GM12878 (cell line): ENCODE measurements around the gene PPP4C. TPM values are rescaled to one million over a fixed set of nuclear protein-coding genes. Genes with fewer than 3 reads are reported as not detected.

Experiments used
- BHLHE40 ChIP-seq, 2 experiments: fragments of 450-650 bp in 1 of 2; IDR thresholded peaks; 2 replicates each; pipeline ENCODE4 v1.6.1; 2011 to 2017; ENCODE audit warnings: low read depth in 2 of 2, borderline replicate concordance in 1 of 2, improper control_type of control experiment in 1 of 2, low read length in 1 of 2, mild to moderate bottlenecking in 1 of 2
- CHD4 ChIP-seq: fragments of 200-600 bp; sonication (generic); IDR thresholded peaks from 2 replicates; pipeline ENCODE4 v1.6.1; 2016; ENCODE audit warnings: mild to moderate bottlenecking
- GABPA ChIP-seq: IDR thresholded peaks from 2 replicates; pipeline ENCODE4 v1.6.1; 2014; ENCODE audit warnings: antibody characterized with exemption, low read depth, mild to moderate bottlenecking, inconsistent platforms
- HDGF ChIP-seq: fragments of 450-650 bp; IDR thresholded peaks from 2 replicates; pipeline ENCODE4 v1.6.1; 2016; ENCODE audit warnings: antibody characterized with exemption
- IKZF1 ChIP-seq: fragments of 450-650 bp; conservative IDR thresholded peaks from 2 replicates; pipeline ENCODE4 v1.6.1; 2017; ENCODE audit warnings: antibody characterized with exemption, mild to moderate bottlenecking
- MTA2 ChIP-seq: fragments of 450-650 bp; IDR thresholded peaks from 2 replicates; pipeline ENCODE4 v1.6.1; 2016; ENCODE audit warnings: low read depth, mild to moderate bottlenecking, moderate library complexity
- MYB ChIP-seq: fragments of 150-350 bp; IDR thresholded peaks from 2 replicates; pipeline ENCODE4 v1.6.1; 2014; ENCODE audit warnings: mild to moderate bottlenecking, low read depth, low read length, borderline replicate concordance
- PBX3 ChIP-seq: IDR thresholded peaks from 2 replicates; pipeline ENCODE4 v1.6.1; 2011; ENCODE audit warnings: mild to moderate bottlenecking, low read depth, low read length, moderate library complexity; ENCODE audit not compliant: insufficient replicate concordance
- POLR2AphosphoS5 ChIP-seq: IDR thresholded peaks from 2 replicates; pipeline ENCODE4 v1.6.1; 2011; ENCODE audit warnings: mild to moderate bottlenecking, low read length, inconsistent platforms
- RBBP5 ChIP-seq: fragments of 200-600 bp; sonication (generic); conservative IDR thresholded peaks from 2 replicates; pipeline ENCODE4 v1.6.1; 2016
- REST ChIP-seq: IDR thresholded peaks from 2 replicates; pipeline ENCODE4 v1.6.1; 2012; ENCODE audit warnings: mild to moderate bottlenecking, low read depth, low read length
- SKIL ChIP-seq: fragments of 450-650 bp; IDR thresholded peaks from 2 replicates; pipeline ENCODE4 v1.6.1; 2017; ENCODE audit warnings: mild to moderate bottlenecking, low read depth, inconsistent platforms; ENCODE audit not compliant: poor library complexity, severe bottlenecking
- SMAD1 ChIP-seq: fragments of 450-650 bp; IDR thresholded peaks from 2 replicates; pipeline ENCODE4 v1.6.1; 2018; ENCODE audit warnings: mild to moderate bottlenecking, low read depth; ENCODE audit not compliant: partially characterized antibody
- SUPT20H ChIP-seq: IDR thresholded peaks from 2 replicates; pipeline ENCODE4 v1.6.1; 2011; ENCODE audit warnings: low read depth, mild to moderate bottlenecking, low read length, moderate library complexity, borderline replicate concordance; ENCODE audit not compliant: control insufficient read depth
- SUZ12 ChIP-seq: fragments of 200-600 bp; sonication (generic); IDR thresholded peaks from one replicate; pipeline ENCODE4 v1.6.1; 2018; ENCODE audit warnings: antibody characterized with exemption, mild to moderate bottlenecking; ENCODE audit not compliant: unreplicated experiment
- ZBED1 ChIP-seq: IDR thresholded peaks from 2 replicates; pipeline ENCODE4 v1.6.1; 2016; ENCODE audit warnings: borderline replicate concordance
- ZNF24 ChIP-seq: fragments of 450-650 bp; IDR thresholded peaks from 2 replicates; pipeline ENCODE4 v1.6.1; 2017; ENCODE audit warnings: antibody characterized with exemption, mild to moderate bottlenecking
- ZNF687 ChIP-seq: fragments of 450-650 bp; IDR thresholded peaks from 2 replicates; pipeline ENCODE4 v1.6.1; 2017; ENCODE audit warnings: mild to moderate bottlenecking, moderate library complexity
- ZZZ3 ChIP-seq: IDR thresholded peaks from 2 replicates; pipeline ENCODE4 v1.6.1; 2011; ENCODE audit warnings: low read depth; ENCODE audit not compliant: control insufficient read depth, insufficient read length
- polyA plus RNA-seq, 11 experiments: library from polyadenylated mRNA; depleted of rRNA in 4 of 11; unstranded in 6 of 11; stranded (reverse) in 5 of 11; fragments of >200 nt; fragmentation: Nextera tagmentation in 4 of 11; fragmentation: Illumina TruSeq in 1 of 11; extraction: Ambion mirVana in 4 of 11; extraction: Trizol in 1 of 11; gene quantifications; 1 replicate in 1 of 11; 2 replicates in 10 of 11; pipeline versions ENCODE4 v1.2.1 to v1.2.3, GENCODE V29; 2011 to 2016; ENCODE audit warnings: inconsistent platforms in 2 of 11, missing spikeins in 2 of 11, low read depth in 1 of 11
- total RNA-seq, 4 experiments: library from RNA; depleted of rRNA in 3 of 4; stranded (reverse); fragments of >200 nt in 3 of 4; fragmentation: Illumina TruSeq in 1 of 4; extraction: Trizol in 1 of 4; gene quantifications; 2 replicates each; pipeline versions ENCODE4 v1.2.1 to v1.2.3, GENCODE V29; 2013 to 2021

PPP4C gene
- total and polyA plus RNA-seq, 10 of the 15 experiments (the other 5 are each of a cell fraction or from before 2014, with no cell fraction given): 2.7 to 240 (median 124) TPM

- TF ChIP-seq ZBED1: no peak
- no peak for TF ChIP-seq REST
- TF ChIP-seq IKZF1: peak; percentile 98
- no peak for TF ChIP-seq ZNF24
- peak; percentile 97 for TF ChIP-seq ZNF687
- no peak for TF ChIP-seq MYB
- TF ChIP-seq HDGF: peak; percentile 95
- no peak for TF ChIP-seq SUZ12
- TF ChIP-seq POLR2AphosphoS5: peak; percentile 95
- no peak for TF ChIP-seq CHD4
- no peak for TF ChIP-seq GABPA
- TF ChIP-seq ZZZ3: no peak
- TF ChIP-seq MTA2: no peak
- TF ChIP-seq BHLHE40 (IDR thresholded peaks at IDR 0.05; ENCODE audit: borderline replicate concordance in 1 of 2, low read depth in 2 of 2, low read length in 1 of 2): peak; percentile 65 to 79
- peak; percentile 5 for TF ChIP-seq PBX3
- TF ChIP-seq SKIL: no peak
- peak; percentile 57 for TF ChIP-seq SMAD1
- TF ChIP-seq RBBP5: no peak
- TF ChIP-seq SUPT20H: no peak
These were observed 10.5 kb upstream of the PPP4C start, which contains the start of gene ALDOA (continued) for GRCh38 chr16:30065102-30065942.
